Measurements from ENCODE around the gene TPRKB.
"Not testable (repeated sequence)": the region's sequence is repeated elsewhere in the genome, so short reads cannot be mapped to it uniquely, and the experiment has no call there.

Gene TPRKB

DNA sequence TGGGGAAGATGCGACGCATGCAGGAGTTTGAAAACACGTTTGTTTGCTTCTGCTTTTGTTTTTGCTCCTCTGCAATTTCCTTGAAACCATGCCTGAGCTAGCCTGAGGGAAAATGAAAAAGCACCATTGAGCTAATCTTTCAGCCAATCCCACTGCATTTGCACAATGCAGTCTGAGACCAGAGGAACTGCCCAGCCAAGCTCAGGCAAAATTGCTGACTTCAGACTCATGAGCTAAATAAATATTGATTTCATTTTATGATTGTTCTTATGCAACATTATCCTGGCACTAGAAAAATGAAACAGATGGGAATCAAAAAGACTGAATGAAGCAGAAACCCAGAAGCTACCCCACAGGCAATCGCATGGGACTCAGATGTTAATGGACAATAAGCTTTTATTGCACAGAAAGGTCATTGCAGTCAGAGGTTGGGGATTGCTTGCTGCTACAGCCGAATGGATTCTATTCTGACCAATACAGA, 37.0 kb downstream of the TPRKB start:
- DNase-seq (ENCODE audit: low read depth in 2 of 2), result no peak

DNA sequence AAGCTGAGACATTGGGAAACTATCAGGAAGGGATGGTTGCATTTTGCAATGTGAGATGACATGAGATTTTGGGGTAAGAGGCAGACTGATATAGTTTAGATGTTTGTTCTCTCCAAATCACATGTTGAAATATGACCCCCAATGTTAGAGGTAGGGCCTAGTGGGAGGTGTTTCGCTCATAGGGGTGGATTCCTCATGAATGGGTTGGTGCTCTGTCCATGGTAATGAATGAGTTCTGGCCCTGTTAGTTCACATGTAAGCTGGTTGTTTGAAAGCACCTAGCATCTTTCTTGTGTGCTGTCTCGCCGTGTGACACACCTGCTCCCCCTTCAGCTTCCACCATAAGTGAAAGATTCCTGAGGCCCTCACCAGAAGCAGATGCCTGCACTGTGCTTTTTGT, 37.7 kb downstream of the TPRKB start:
- DNase-seq (ENCODE audit: low read depth in 2 of 2), result no peak

DNA sequence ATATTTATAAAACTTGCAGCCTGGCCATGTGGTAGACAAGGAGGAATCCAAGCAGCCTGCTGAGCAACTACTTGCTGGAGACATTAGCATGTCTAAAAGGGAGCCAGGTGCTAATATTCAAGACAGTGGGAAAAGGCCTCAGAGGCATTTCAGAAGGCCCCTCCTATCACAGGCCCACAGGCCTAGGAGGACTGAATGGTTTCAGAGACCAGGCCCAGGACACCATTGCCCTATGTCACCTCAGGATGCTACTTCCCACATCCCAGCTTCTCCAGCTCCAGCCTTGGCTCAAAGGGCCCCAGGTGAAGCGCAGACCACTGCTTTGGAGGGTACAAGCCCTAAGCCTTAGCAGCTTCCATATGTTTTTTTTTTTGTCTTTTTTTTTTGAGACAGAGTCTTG, 39.0 kb downstream of the TPRKB start:
- no peak for DNase-seq (ENCODE audit: low read depth in 2 of 2)

DNA sequence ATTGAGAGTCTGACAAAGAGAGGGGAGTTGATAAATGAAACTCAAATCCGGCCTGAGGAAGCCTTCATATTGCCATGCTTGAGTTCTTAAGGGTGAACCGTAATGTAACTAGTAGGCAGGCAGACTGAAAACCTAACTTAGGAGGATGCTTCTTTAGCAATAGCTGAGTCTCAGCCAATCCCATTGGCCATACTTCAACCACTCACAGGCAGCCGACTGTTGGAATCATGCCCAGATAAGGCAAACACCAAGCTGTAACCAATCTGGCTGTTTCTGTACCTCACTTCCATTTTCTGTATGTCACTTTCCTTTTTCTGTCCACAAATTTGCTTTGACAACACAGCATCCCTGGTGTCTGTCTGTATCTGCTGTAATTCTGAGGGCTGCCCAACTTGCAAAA, 39.5 kb downstream of the TPRKB start:
- no peak for DNase-seq (ENCODE audit: low read depth in 2 of 2)

DNA sequence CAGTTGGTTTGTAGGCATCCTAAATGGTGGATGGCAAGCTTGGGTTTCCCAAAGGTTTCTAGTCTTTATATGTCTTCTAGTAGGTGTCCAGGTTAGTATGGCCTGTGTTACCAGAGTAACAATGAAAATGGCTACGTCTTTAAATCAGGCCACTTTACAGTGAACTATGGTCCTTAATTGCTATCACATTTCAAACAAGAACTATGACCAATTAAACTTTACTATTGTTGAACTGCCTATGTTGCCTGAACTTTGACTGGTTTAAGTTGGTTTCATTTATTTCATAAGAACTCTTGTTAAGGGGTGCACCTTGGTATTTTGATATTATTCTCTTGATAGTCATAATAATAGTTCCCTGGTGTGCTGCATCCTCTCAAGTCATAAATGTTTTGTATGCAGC, 40.2 kb downstream of the TPRKB start:
- DNase-seq (ENCODE audit: low read depth in 2 of 2), result not testable (repeated sequence)

DNA sequence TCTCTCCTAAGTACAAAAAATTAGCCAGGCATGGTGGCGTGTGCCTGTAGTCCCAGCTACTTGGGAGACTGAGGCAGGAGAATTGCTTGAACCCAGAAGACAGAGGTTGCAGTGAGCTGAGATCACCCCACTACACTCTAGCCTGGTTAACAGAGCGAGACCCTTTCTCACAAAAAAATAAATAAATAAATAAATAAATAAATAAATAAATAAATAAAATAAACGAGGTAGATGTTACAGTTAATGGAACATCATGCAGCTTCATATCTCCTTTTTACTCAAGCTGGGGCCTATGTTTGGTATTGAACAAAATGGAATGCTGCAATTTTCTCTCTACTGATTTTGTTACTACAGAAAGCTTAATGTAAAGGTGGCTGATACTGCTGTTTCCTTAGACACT, 40.6 kb downstream of the TPRKB start:
- not testable (repeated sequence) for DNase-seq (ENCODE audit: low read depth in 2 of 2)

DNA sequence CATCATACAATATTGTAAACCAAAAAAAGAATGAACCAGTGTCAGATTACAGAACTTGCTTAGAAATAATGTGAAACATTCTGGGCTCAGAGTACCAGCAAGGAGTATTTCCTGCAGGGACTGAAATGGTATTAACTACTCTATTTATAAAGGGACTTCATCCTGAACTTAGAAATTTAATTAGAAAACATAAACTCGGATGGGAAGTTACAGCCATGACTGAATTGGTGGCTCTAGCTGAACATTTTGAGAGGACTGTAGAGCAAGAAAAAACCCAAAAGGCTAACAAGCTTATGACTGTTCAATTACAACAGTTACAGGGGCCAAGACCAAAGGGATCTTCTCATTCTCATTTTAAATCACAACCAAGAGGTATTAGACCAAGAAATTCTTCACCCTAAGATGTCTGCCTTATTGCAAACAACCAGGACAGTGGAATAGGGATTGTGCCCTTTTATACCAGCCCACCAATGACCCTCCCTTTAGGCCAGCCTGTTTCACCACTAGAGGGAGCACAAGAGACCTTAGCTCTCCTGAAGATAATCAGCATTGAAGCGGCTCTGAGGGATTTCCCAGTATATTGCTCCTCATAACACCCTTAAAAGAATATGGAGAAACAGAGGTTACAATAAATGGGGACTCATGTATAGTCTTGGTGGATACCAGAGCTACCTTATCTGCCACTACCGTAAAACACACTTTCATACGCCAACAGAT, 46.6 kb downstream of the TPRKB start:
- peak in 1 of 2 experiments; percentile 4 for DNase-seq (ENCODE audit: low read depth in 2 of 2)

DNA sequence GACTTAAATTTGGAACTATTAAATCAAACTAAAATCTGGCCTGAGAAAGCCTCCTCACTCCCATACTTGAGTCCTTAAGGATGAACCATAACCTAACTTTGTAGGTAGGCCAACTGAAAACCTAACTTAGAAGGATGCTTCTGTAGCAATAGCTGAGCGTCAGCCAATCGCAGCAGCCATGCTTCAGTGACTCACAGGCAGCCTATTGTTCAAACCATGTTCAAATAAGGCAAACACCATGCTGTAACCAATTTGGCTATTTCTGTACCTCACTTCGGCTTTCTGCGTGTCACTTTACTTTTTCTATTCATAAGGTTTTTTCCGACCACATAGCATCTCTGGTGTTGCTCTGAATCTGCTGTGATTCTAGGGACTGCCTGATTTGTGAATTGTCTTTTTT, 48.7 kb downstream of the TPRKB start:
- DNase-seq (ENCODE audit: low read depth in 2 of 2), result not testable (repeated sequence)

DNA sequence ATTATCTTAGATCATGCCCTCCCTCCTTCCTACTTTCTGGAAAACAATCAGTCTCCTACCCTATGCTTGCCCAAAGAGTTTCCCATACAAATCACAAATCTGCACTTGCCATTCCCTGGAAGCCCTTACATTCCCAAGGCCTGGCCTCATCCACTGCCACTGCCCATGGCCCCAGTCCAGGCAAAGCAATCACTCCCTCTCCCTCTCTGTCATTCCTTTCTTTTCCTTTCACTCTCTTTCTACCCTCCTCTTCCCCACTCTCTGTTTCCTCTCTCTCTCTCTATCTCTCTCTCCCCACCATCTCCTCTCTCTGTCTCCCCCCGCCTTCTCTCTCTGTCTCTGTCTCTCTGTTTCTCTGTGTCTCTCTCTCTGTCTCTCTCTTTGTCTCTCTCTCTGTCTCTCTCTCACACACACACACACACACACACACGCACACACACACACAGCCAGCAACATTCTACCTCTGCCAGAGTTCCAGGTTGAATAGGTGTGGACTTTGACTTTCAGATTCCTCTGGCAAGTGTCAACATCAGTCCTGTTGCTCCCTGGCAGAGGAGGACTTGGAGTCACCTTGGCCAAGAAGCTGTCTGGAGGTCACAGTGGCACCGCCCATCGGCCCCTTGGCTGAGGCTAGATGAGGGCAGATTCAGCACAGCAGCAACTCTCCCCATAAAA, 51.2 kb downstream of the TPRKB start:
- no peak for DNase-seq (ENCODE audit: low read depth in 2 of 2)

DNA sequence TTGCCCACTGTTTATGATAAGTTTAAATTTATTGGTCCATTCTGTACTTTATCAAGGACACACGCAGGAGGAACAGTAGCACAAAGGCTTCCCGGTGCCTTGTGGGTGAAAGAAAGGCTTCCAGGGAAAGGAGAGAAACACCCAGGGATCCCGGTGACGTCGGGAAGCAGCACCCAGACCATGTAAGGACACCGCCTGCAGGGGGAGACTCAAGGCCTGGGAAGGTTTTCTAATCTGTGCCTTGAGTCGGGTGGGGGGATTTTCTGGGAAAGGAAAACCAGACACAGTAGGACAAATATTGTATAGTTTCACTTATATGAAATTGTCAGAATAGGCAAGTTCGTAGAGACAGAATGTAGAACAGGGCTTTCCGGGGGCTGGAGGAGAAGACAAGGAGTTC, 52.2 kb downstream of the TPRKB start:
- DNase-seq (ENCODE audit: low read depth in 2 of 2), result not testable (repeated sequence)

DNA sequence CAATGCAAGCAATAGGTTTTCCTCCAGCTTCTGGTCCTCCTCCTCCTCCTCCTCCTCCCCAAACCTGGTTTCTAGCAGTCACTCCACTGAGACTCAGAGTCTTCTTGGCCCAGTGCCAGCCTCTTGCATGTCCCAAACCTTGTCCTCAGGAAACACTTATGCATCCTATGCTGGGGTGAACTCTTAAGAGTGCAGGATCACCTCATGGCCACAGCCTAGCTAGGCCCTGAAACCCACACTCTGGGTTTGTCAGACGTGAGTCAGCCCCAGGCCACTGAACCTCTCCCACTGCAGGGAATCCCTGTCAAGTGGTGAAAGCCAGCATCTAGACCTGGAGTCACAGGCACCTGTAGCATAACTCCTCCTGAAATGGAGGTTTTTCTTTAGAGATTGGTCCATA, 52.8 kb downstream of the TPRKB start:
- not testable (repeated sequence) for DNase-seq (ENCODE audit: low read depth in 2 of 2)

DNA sequence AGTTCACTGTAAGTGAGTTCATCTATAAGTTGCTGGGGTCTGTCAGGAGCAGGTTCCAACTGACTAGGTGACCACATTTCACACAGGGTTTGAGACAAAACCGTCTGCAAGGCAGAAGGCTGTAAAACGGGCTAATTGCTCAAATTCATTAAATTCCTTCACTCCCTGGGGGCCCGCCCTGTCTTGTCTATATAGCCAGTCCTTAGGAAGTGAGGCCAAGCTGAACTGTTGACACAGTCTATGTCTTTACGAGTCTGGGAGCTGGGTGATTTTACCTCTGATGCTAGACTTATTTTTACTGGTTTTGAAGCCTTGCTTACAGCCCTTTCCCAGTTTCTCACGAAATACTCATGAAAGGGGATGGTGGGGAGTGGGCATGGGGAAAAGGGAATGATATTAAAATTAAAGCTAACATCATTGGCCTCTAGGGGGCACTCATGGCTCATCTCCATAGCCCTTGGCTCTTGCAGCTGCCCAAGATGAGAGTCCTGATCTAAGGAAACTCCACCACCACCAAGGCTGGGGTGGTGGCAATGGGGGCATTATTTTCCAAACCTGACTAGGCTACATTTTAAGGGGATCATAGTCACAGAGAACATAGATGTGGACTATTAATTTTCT, 57.1 kb downstream of the TPRKB start:
- peak in 1 of 2 experiments; percentile 6 for DNase-seq (ENCODE audit: low read depth in 2 of 2)

Measured in stimulated activated CD4-positive, alpha-beta T cell treated with anti-CD3 and anti-CD28 coated beads, Interleukin-12 subunit alpha, Interleukin-12 subunit beta, amount 100 ng/mL, for 24 hours (primary cell).